HEK293T (cell line): Measurements from ENCODE around the gene KRTAP10-11.

Source experiments
- ARNT ChIP-seq: fragments of 450-650 bp; IDR thresholded peaks from 2 replicates; pipeline ENCODE4 v1.6.1; 2017; ENCODE audit warnings: mild to moderate bottlenecking
- BHLHE40 ChIP-seq: fragments of 450-650 bp; IDR thresholded peaks from 2 replicates; pipeline ENCODE4 v1.6.1; 2016; ENCODE audit warnings: mild to moderate bottlenecking, moderate library complexity, borderline replicate concordance
- FOXA1 ChIP-seq: fragments of 450-650 bp; IDR thresholded peaks from 2 replicates; pipeline ENCODE4 v1.6.1; 2016; ENCODE audit warnings: mild to moderate bottlenecking
- FOXK2 ChIP-seq: fragments of 450-650 bp; IDR thresholded peaks from 2 replicates; pipeline ENCODE4 v1.6.1; 2016; ENCODE audit warnings: mild to moderate bottlenecking
- FOXM1 ChIP-seq: fragments of 450-650 bp; IDR thresholded peaks from 2 replicates; pipeline ENCODE4 v1.6.1; 2017; ENCODE audit warnings: mild to moderate bottlenecking, borderline replicate concordance
- HDGF ChIP-seq: fragments of 450-650 bp; IDR thresholded peaks from 2 replicates; pipeline ENCODE4 v1.6.1; 2017; ENCODE audit warnings: antibody characterized with exemption, borderline replicate concordance
- SP1 ChIP-seq: fragments of 450-650 bp; IDR thresholded peaks from 2 replicates; pipeline ENCODE4 v1.6.1; 2017
- SUZ12 ChIP-seq: fragments of 450-650 bp; IDR thresholded peaks from 2 replicates; pipeline ENCODE4 v1.6.1; 2016; ENCODE audit warnings: mild to moderate bottlenecking
- TARDBP ChIP-seq: fragments of 450-650 bp; IDR thresholded peaks from 2 replicates; pipeline ENCODE4 v1.6.1; 2016
- ZNF384 ChIP-seq: fragments of 450-650 bp; IDR thresholded peaks from 2 replicates; pipeline ENCODE4 v1.6.1; 2016
- TF ChIP-seq, protein P1 (sequence below): fragments of 450-650 bp; IDR thresholded peaks from 2 replicates; pipeline ENCODE4 v1.6.1; 2016

GRCh38 chr21:44658541-44658910 is 12.3 kb downstream of the KRTAP10-11 start:
- TF ChIP-seq ARNT (no peak), FOXA1 (no peak), FOXM1 (no peak), ZNF384 (no peak), SUZ12 (no peak), TARDBP (no peak), SP1 (no peak), FOXK2 (no peak), BHLHE40 (no peak), HDGF (no peak)
- TF ChIP-seq, protein P1, sequence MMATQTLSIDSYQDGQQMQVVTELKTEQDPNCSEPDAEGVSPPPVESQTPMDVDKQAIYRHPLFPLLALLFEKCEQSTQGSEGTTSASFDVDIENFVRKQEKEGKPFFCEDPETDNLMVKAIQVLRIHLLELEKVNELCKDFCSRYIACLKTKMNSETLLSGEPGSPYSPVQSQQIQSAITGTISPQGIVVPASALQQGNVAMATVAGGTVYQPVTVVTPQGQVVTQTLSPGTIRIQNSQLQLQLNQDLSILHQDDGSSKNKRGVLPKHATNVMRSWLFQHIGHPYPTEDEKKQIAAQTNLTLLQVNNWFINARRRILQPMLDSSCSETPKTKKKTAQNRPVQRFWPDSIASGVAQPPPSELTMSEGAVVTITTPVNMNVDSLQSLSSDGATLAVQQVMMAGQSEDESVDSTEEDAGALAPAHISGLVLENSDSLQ = no peak
